ENCODE results near the gene BBS9. TPM values are rescaled to one million over a fixed set of nuclear protein-coding genes. Genes with fewer than 3 reads are reported as not detected.

BBS9 gene
- total and polyA plus RNA-seq, 2 donors (not counting 1 experiment from before 2014, with no cell fraction given) = 8.4 to 45.2 TPM

GRCh38 chr7:33286501-33286900 lies 157.1 kb downstream of the BBS9 start:
- ChIA-PET CTCF (no interaction called here), POLR2A (no interaction called here)
- H3K79me2 ChIP-seq (ENCODE audit: control insufficient read depth, insufficient read depth, low read length) = no peaks in the 10 kb centered on the region
- Mint-ChIP-seq H3K27me3 (no peaks in the 10 kb centered on the region), H3K4me3 (no peak overlapping the region), H3K9me3 (ENCODE audit: insufficient read depth) (peaks cover 4% of the 10 kb centered on the region), H3K27ac (no peak overlapping the region), H3K4me1 (no peaks in the 10 kb centered on the region)
- H2AFZ ChIP-seq (ENCODE audit: insufficient read depth, low read depth, low read length, poor library complexity, severe bottlenecking) = no peak overlapping the region
- ATAC-seq (ENCODE audit: low read depth) (no peak), DNase-seq (no peak)
- H3K27ac ChIP-seq (ENCODE audit: low read length in 2 of 2) = no peak overlapping the region
- peaks cover 0 to 7% (median 4%) of the 10 kb centered on the region in 3 donors for H3K9me3 ChIP-seq (ENCODE audit: control extremely low read depth in 1 of 3, control insufficient read depth in 2 of 3, insufficient read depth in 1 of 3, low read length in 2 of 3)
- intact Hi-C loops (cut with micrococcal nuclease) = no loop called here
- no peaks in the 10 kb centered on the region for H3K36me3 ChIP-seq (replicated peaks in 1 of 2; ENCODE audit: control extremely low read depth in 1 of 2, control insufficient read depth in 1 of 2, extremely low read depth in 1 of 2, insufficient read depth in 2 of 2, low read length in 1 of 2)
- no peaks in the 10 kb centered on the region for H3K4me1 ChIP-seq (ENCODE audit: control insufficient read depth in 2 of 2, insufficient read depth in 2 of 2, low read length in 2 of 2)
- H3K4me3 ChIP-seq (ENCODE audit: control extremely low read depth in 1 of 5, extremely low read depth in 1 of 5, insufficient read depth in 1 of 5, low read depth in 2 of 5, low read length in 4 of 5) = no peak overlapping the region
- 100% methylated on average over 1 of the region's 1 CpG for WGBS (ENCODE audit: insufficient coverage)
- no peaks in the 10 kb centered on the region for H4K20me1 ChIP-seq (ENCODE audit: control insufficient read depth, insufficient read depth, low read length, poor library complexity, severe bottlenecking)
- no peak for TF ChIP-seq CTCF (IDR thresholded peaks at IDR 0.05)
- no peak for TF ChIP-seq EZH2 (IDR thresholded peaks at IDR 0.05; ENCODE audit: borderline replicate concordance, insufficient read depth, low read depth, low read length, poor library complexity, severe bottlenecking)
- no peak overlapping the region for H3K9ac ChIP-seq (ENCODE audit: low read length)
- no peak overlapping the region for H3K4me2 ChIP-seq (replicated peaks; ENCODE audit: low read depth, low read length, poor library complexity, severe bottlenecking)
- H3K27me3 ChIP-seq (replicated peaks in 1 of 4; ENCODE audit: control extremely low read depth in 1 of 4, control insufficient read depth in 3 of 4, insufficient read depth in 4 of 4, low read length in 3 of 4) = no peaks in the 10 kb centered on the region

GRCh38 chr7:33287738-33288137 lies 158.4 kb downstream of the BBS9 start:
- no peaks in the 10 kb centered on the region for H3K4me1 ChIP-seq (ENCODE audit: control insufficient read depth in 2 of 2, insufficient read depth in 2 of 2, low read length in 2 of 2)

More at GRCh38 chr7:33287738-33288137, 158.4 kb downstream of the BBS9 start:
- H3K4me2 ChIP-seq (replicated peaks; ENCODE audit: low read depth, low read length, poor library complexity, severe bottlenecking) = no peak overlapping the region
- 100% methylated on average over 3 of the region's 3 CpGs for WGBS (ENCODE audit: insufficient coverage)
- Mint-ChIP-seq H3K9me3 (ENCODE audit: insufficient read depth) (peaks cover 4% of the 10 kb centered on the region), H3K4me1 (no peaks in the 10 kb centered on the region), H3K27ac (no peak overlapping the region), H3K27me3 (no peaks in the 10 kb centered on the region), H3K4me3 (no peak overlapping the region)
- H3K4me3 ChIP-seq (ENCODE audit: control extremely low read depth in 1 of 5, extremely low read depth in 1 of 5, insufficient read depth in 1 of 5, low read depth in 2 of 5, low read length in 4 of 5) = no peak overlapping the region
- H3K27me3 ChIP-seq (replicated peaks in 1 of 4; ENCODE audit: control extremely low read depth in 1 of 4, control insufficient read depth in 3 of 4, insufficient read depth in 4 of 4, low read length in 3 of 4) = no peaks in the 10 kb centered on the region
- ATAC-seq (ENCODE audit: low read depth) = no peak
- no peaks in the 10 kb centered on the region for H3K79me2 ChIP-seq (ENCODE audit: control insufficient read depth, insufficient read depth, low read length)
- TF ChIP-seq EZH2 (IDR thresholded peaks at IDR 0.05; ENCODE audit: borderline replicate concordance, insufficient read depth, low read depth, low read length, poor library complexity, severe bottlenecking) (no peak), CTCF (IDR thresholded peaks at IDR 0.05) (no peak)
- POLR2A ChIA-PET = no interaction called here
- intact Hi-C loops (cut with micrococcal nuclease) = no loop called here
- H3K27ac ChIP-seq (ENCODE audit: low read length in 2 of 2) = no peak overlapping the region
- H4K20me1 ChIP-seq (ENCODE audit: control insufficient read depth, insufficient read depth, low read length, poor library complexity, severe bottlenecking) = no peaks in the 10 kb centered on the region
- H3K36me3 ChIP-seq (replicated peaks in 1 of 2; ENCODE audit: control extremely low read depth in 1 of 2, control insufficient read depth in 1 of 2, extremely low read depth in 1 of 2, insufficient read depth in 2 of 2, low read length in 1 of 2) = no peaks in the 10 kb centered on the region
- no peak for DNase-seq
- no peak overlapping the region for H3K9ac ChIP-seq (ENCODE audit: low read length)
- H2AFZ ChIP-seq (ENCODE audit: insufficient read depth, low read depth, low read length, poor library complexity, severe bottlenecking) = no peak overlapping the region
- H3K9me3 ChIP-seq (ENCODE audit: control extremely low read depth in 1 of 3, control insufficient read depth in 2 of 3, insufficient read depth in 1 of 3, low read length in 2 of 3) = peaks cover 0 to 7% (median 4%) of the 10 kb centered on the region in 3 donors
- CTCF ChIA-PET = no interaction called here

Data from B cell (primary cell).